Thyroid gland (tissue), 4 donors: ENCODE data around the gene NEDD4. TPM values are rescaled to one million over a fixed set of nuclear protein-coding genes. Genes with fewer than 3 reads are reported as not detected.
A peak's percentile ranks its signal among the peaks of the same experiment; 100 is the strongest.
"Not testable (repeated sequence)": the region's sequence is repeated elsewhere in the genome, so short reads cannot be mapped to it uniquely, and the experiment has no call there.

Experiments used
- DNase-seq, 2 donors: peaks; one replicate each; pipeline ENCODE4 v3.0.0-alpha.2; 2019
- H3K27ac ChIP-seq, 3 donors: fragments of 200-600 bp; sonication (generic); 1 replicate in 2 of 3; 2 replicates in 1 of 3; pipeline ENCODE4 v1.5.1; 2016 to 2019; ENCODE audit warnings: mild to moderate bottlenecking in 1 of 3, moderate library complexity in 1 of 3
- H3K27me3 ChIP-seq: fragments of 200-600 bp; sonication (generic); one replicate; pipeline ENCODE4 v1.5.1; 2019
- H3K36me3 ChIP-seq, 2 donors: fragments of 200-600 bp; sonication (generic); one replicate each; pipeline ENCODE4 v1.5.1; 2016 to 2019
- H3K4me1 ChIP-seq, 2 donors: fragments of 200-600 bp; sonication (generic); one replicate each; pipeline ENCODE4 v1.5.1; 2017 to 2019
- H3K4me3 ChIP-seq, 3 donors: fragments of 200-600 bp; sonication (generic); replicated peaks in 1 of 3; 1 replicate in 2 of 3; 2 replicates in 1 of 3; pipeline ENCODE4 v1.5.1; 2016; ENCODE audit warnings: mild to moderate bottlenecking in 1 of 3
- H3K9me3 ChIP-seq: fragments of 200-600 bp; sonication (generic); one replicate; pipeline ENCODE4 v1.5.1; 2017
- POLR2A ChIP-seq, 2 donors: fragments of 450-650 bp; IDR thresholded peaks; one replicate each; pipeline ENCODE4 v1.6.1; 2017; ENCODE audit warnings: antibody characterized with exemption in 2 of 2, mild to moderate bottlenecking in 2 of 2, moderate library complexity in 1 of 2
- WGBS, 2 donors: methylation state at CpG; one replicate each; pipeline ENCODE4 v1.1.5; 2017; 5-methylcytosine and 5-hydroxymethylcytosine counted together
- intact Hi-C: fragments of 100-400 bp; cut with DNase I; formaldehyde crosslinking; loops from one replicate; pipeline ENCODE4 v1.15.1; 2023
- total RNA-seq, 4 donors: library from RNA; depleted of rRNA; stranded (reverse); fragments of >200 nt; gene quantifications; one replicate each; pipeline ENCODE4 v1.2.3, GENCODE V29; 2016
- TF ChIP-seq, protein P1 (sequence below), 6 experiments: fragments of 200-600 bp in 3 of 6; fragments of 450-650 bp in 3 of 6; sonication (generic) in 3 of 6; IDR thresholded peaks; one replicate each; pipeline ENCODE4 v1.5.1; 2016 to 2019; ENCODE audit warnings: antibody characterized with exemption in 6 of 6, mild to moderate bottlenecking in 2 of 6, inconsistent platforms in 1 of 6, moderate library complexity in 1 of 6

NEDD4 gene
- total RNA-seq, 4 donors from 2014 or later = 10.1 to 22.1 (median 19.2) TPM

DNA sequence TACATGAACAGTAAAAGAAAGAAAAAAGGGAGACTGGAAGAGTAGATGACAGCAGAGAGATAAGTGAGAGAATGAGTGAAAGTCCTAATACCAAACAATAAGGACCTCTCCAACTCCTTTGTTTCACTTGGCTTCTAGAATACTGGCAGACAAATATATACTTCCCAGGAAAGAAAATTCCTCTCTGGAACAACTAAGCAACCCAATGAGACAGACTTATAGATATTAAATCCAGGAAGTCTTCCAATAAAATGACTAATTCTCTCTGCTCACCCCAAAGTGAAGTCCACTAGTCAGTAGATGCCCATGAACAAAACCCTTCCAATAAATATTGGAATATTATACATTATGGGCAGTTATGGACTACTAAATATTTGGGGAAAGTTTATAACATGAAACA is 114.2 kb downstream of the NEDD4 start:
- no peak overlapping the region for H3K4me3 ChIP-seq
- peaks cover 4 to 14% of the 10 kb centered on the region in 2 donors for H3K4me1 ChIP-seq
- no peak for TF ChIP-seq POLR2A (IDR thresholded peaks at IDR 0.05)
- TF ChIP-seq, protein P1, sequence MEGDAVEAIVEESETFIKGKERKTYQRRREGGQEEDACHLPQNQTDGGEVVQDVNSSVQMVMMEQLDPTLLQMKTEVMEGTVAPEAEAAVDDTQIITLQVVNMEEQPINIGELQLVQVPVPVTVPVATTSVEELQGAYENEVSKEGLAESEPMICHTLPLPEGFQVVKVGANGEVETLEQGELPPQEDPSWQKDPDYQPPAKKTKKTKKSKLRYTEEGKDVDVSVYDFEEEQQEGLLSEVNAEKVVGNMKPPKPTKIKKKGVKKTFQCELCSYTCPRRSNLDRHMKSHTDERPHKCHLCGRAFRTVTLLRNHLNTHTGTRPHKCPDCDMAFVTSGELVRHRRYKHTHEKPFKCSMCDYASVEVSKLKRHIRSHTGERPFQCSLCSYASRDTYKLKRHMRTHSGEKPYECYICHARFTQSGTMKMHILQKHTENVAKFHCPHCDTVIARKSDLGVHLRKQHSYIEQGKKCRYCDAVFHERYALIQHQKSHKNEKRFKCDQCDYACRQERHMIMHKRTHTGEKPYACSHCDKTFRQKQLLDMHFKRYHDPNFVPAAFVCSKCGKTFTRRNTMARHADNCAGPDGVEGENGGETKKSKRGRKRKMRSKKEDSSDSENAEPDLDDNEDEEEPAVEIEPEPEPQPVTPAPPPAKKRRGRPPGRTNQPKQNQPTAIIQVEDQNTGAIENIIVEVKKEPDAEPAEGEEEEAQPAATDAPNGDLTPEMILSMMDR (IDR thresholded peaks at IDR 0.05) = no peak
- no peak overlapping the region for H3K27ac ChIP-seq
- H3K27me3 ChIP-seq = no peaks in the 10 kb centered on the region
- no peaks in the 10 kb centered on the region for H3K36me3 ChIP-seq
- intact Hi-C loops = no loop called here
- DNase-seq = no peak
- no peaks in the 10 kb centered on the region for H3K9me3 ChIP-seq

- intact Hi-C loops = no loop called here
- no peak for TF ChIP-seq POLR2A (IDR thresholded peaks at IDR 0.05)
- TF ChIP-seq, protein P1 (IDR thresholded peaks at IDR 0.05) = no peak
- no peaks in the 10 kb centered on the region for H3K27me3 ChIP-seq
Measured at GRCh38 chr15:55873024-55873720, 120.2 kb downstream of the NEDD4 start.

DNA sequence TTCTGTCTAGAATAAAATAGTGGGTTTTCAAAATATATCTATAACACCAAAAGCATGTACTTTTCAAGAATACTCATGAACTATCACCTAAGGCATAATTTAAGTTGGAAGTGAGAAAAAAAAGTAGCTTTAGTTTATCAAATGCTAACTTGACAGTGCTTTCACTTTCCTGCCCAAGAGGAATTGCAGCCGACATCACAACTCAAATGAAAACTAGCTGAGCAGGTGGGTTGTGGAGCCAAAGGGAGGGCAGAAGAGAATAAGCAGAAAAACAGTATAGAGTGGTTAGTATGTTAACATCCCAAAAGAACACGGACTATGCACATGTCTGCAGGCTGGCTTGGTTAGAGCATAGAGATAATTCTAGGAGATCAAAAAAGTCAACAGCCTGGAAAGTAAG is 120.9 kb downstream of the NEDD4 start:
- WGBS, 2 donors = 37 to 49% methylated on average over 2 of the region's 2 CpGs
- H3K4me1 ChIP-seq = no peaks in the 10 kb centered on the region
- H3K9me3 ChIP-seq = no peaks in the 10 kb centered on the region
- H3K36me3 ChIP-seq = no peaks in the 10 kb centered on the region
- intact Hi-C loops = no loop called here
- TF ChIP-seq, protein P1 (IDR thresholded peaks at IDR 0.05) = no peak
- TF ChIP-seq POLR2A (IDR thresholded peaks at IDR 0.05) = no peak
- DNase-seq = peak in 1 of 2 donors; percentile 13
- no peak overlapping the region for H3K4me3 ChIP-seq
- no peaks in the 10 kb centered on the region for H3K27me3 ChIP-seq
- peak overlapping the region; percentile 16 to 75 (median 37) for H3K27ac ChIP-seq

More at GRCh38 chr15:55873024-55873720, 120.2 kb downstream of the NEDD4 start:
- Histone ChIP-seq H3K36me3 (no peaks in the 10 kb centered on the region), H3K4me1 (no peaks in the 10 kb centered on the region), H3K9me3 (no peaks in the 10 kb centered on the region), H3K4me3 (no peak overlapping the region), H3K27ac (peak overlapping the region; percentile 16 to 75 (median 37))
- WGBS, 2 donors = 40 to 43% methylated on average over 4 of the region's 4 CpGs
- no peak for DNase-seq

DNA sequence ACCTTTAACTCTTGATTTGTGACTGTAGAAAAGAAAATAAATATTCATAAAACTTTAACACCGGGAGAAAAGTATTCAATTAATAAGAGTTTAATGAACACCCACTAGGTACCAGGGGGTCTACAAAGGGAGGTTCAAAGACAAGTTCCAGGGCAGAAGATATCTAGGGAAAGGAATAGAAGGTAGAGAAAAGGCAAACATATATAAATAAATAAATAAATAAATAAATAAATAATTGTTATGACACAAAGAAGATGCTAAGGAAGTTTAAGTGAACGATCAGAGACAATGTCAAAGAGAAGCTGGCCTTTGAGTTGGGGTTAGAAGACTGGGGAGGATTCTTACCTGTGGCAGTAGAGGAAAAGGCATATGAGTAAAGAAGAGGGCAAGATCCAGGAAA is 123.8 kb downstream of the NEDD4 start:
- H3K9me3 ChIP-seq = no peaks in the 10 kb centered on the region
- H3K36me3 ChIP-seq = no peaks in the 10 kb centered on the region
- H3K27me3 ChIP-seq = no peaks in the 10 kb centered on the region
- no peak overlapping the region for H3K27ac ChIP-seq
- intact Hi-C loops = no loop called here
- no peak overlapping the region for H3K4me3 ChIP-seq
- H3K4me1 ChIP-seq = no peaks in the 10 kb centered on the region
- no peak for TF ChIP-seq POLR2A (IDR thresholded peaks at IDR 0.05)
- TF ChIP-seq, protein P1 (IDR thresholded peaks at IDR 0.05) = no peak
- WGBS, 2 donors = 94 to 95% methylated on average over 2 of the region's 2 CpGs
- no peak for DNase-seq

- Histone ChIP-seq H3K4me1 (no peaks in the 10 kb centered on the region), H3K27ac (no peak overlapping the region), H3K9me3 (no peaks in the 10 kb centered on the region), H3K27me3 (no peaks in the 10 kb centered on the region), H3K36me3 (no peaks in the 10 kb centered on the region), H3K4me3 (no peak overlapping the region)
- intact Hi-C loops = no loop called here
- no peak for TF ChIP-seq POLR2A (IDR thresholded peaks at IDR 0.05)
- TF ChIP-seq, protein P1 (IDR thresholded peaks at IDR 0.05) = no peak
- 77 to 92% methylated on average over 3 of the region's 3 CpGs for WGBS, 2 donors
- DNase-seq = no peak
Measured at GRCh38 chr15:55868707-55869106, 124.7 kb downstream of the NEDD4 start.

DNA sequence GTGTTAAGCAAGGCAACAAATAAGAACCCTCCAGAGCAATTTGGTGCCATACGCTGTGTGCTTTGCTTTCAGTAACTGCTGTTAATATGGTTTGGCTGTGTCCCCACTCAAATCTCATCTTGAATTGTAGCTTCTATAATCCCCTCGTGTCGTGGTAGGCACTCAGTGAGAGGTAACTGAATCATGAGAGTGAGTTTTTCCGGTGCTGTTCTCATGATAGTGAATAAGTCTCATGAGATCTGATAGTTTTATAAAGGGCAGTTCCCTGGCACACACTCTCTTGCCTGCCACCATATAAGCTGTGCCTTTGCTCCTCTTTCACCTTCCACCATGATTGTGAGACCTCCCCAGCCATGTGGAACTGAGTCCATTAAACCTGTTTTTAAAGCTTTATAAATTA is 125.1 kb downstream of the NEDD4 start:
- H3K4me3 ChIP-seq, H3K27me3 ChIP-seq, H3K36me3 ChIP-seq, H3K4me1 ChIP-seq, H3K9me3 ChIP-seq, DNase-seq, intact Hi-C loops, H3K27ac ChIP-seq: not testable (repeated sequence)
- WGBS, 2 donors = 95 to 97% methylated on average over 4 of the region's 4 CpGs
